ENCODE measurements around the gene PIK3R4. TPM values are rescaled to one million over a fixed set of nuclear protein-coding genes. Genes with fewer than 3 reads are reported as not detected.

The PIK3R4 gene
- total and polyA plus RNA-seq, 4 donors, result 14.3 to 36.6 (median 22.2) TPM

- no peak overlapping the region for H3K9ac ChIP-seq (ENCODE audit: low read depth in 1 of 2, low read length in 2 of 2)
- no peaks in the 10 kb centered on the region for H3K36me3 ChIP-seq (ENCODE audit: control insufficient read depth in 4 of 4, insufficient read depth in 3 of 4, low read depth in 1 of 4, low read length in 3 of 4)
- no peak for DNase-seq (ENCODE audit: low spot score)
- H3K27me3 ChIP-seq (ENCODE audit: control insufficient read depth in 4 of 4, insufficient read depth in 4 of 4, low read length in 3 of 4), result no peaks in the 10 kb centered on the region
- WGBS, result 85% methylated on average over 5 of the region's 5 CpGs
- no peak overlapping the region for H3K4me3 ChIP-seq (ENCODE audit: low read depth in 1 of 3, low read length in 3 of 3)
- H3K9me3 ChIP-seq (ENCODE audit: control insufficient read depth in 4 of 4, low read length in 3 of 4), result no peaks in the 10 kb centered on the region
- TF ChIP-seq ZBTB33 (IDR thresholded peaks at IDR 0.05) (no peak), CTCF (IDR thresholded peaks at IDR 0.05; ENCODE audit: low read depth, low read length, missing input control) (no peak), ATF3 (IDR thresholded peaks at IDR 0.05) (no peak), RXRA (IDR thresholded peaks at IDR 0.05) (no peak), GABPA (IDR thresholded peaks at IDR 0.05 in 1 of 2, conservative IDR thresholded peaks at IDR 0.05 in 1 of 2) (no peak), NR2F2 (IDR thresholded peaks at IDR 0.05) (no peak), MAX (IDR thresholded peaks at IDR 0.05) (no peak), REST (IDR thresholded peaks at IDR 0.05) (no peak), SP1 (IDR thresholded peaks at IDR 0.05) (no peak), YY1 (IDR thresholded peaks at IDR 0.05) (no peak), EGR1 (IDR thresholded peaks at IDR 0.05; ENCODE audit: low read depth in 2 of 2) (no peak), TAF1 (conservative IDR thresholded peaks at IDR 0.05) (no peak), RAD21 (IDR thresholded peaks at IDR 0.05) (no peak), HNF4A (conservative IDR thresholded peaks at IDR 0.05) (no peak), FOXA2 (IDR thresholded peaks at IDR 0.05) (no peak)
- H3K27ac ChIP-seq (ENCODE audit: low read depth in 1 of 2, low read length in 2 of 2), result no peak overlapping the region
- H3K4me1 ChIP-seq (ENCODE audit: control insufficient read depth in 4 of 4, insufficient read depth in 4 of 4, low read length in 3 of 4), result no peaks in the 10 kb centered on the region
Measured at GRCh38 chr3:130755666-130756065, 9.0 kb upstream of the PIK3R4 start.

GRCh38 chr3:130748981-130749380 is 2.4 kb upstream of the PIK3R4 start:
- no peak for DNase-seq (ENCODE audit: low spot score)
- no peaks in the 10 kb centered on the region for H3K27me3 ChIP-seq (ENCODE audit: control insufficient read depth in 4 of 4, insufficient read depth in 4 of 4, low read length in 3 of 4)
- no peak overlapping the region for H3K9ac ChIP-seq (ENCODE audit: low read depth in 1 of 2, low read length in 2 of 2)
- peaks cover 0 to 5% (median under 1%) of the 10 kb centered on the region in 4 donors for H3K36me3 ChIP-seq (ENCODE audit: control insufficient read depth in 4 of 4, insufficient read depth in 3 of 4, low read depth in 1 of 4, low read length in 3 of 4)
- WGBS, result 56% methylated on average over 1 of the region's 1 CpG
- no peak overlapping the region for H3K4me3 ChIP-seq (ENCODE audit: low read depth in 1 of 3, low read length in 3 of 3)
- no peak overlapping the region for H3K27ac ChIP-seq (ENCODE audit: low read depth in 1 of 2, low read length in 2 of 2)
- no peaks in the 10 kb centered on the region for H3K9me3 ChIP-seq (ENCODE audit: control insufficient read depth in 4 of 4, low read length in 3 of 4)
- H3K4me1 ChIP-seq (ENCODE audit: control insufficient read depth in 4 of 4, insufficient read depth in 4 of 4, low read length in 3 of 4), result peaks cover 7 to 42% (median 34%) of the 10 kb centered on the region in 4 donors
- TF ChIP-seq YY1 (IDR thresholded peaks at IDR 0.05), result no peak
- no peak for TF ChIP-seq NR2F2 (IDR thresholded peaks at IDR 0.05)
- TF ChIP-seq RXRA (IDR thresholded peaks at IDR 0.05), result no peak
- TF ChIP-seq EGR1 (IDR thresholded peaks at IDR 0.05; ENCODE audit: low read depth in 2 of 2), result no peak
- no peak for TF ChIP-seq REST (IDR thresholded peaks at IDR 0.05)
- no peak for TF ChIP-seq RAD21 (IDR thresholded peaks at IDR 0.05)
- no peak for TF ChIP-seq FOXA2 (IDR thresholded peaks at IDR 0.05)
- TF ChIP-seq CTCF (IDR thresholded peaks at IDR 0.05; ENCODE audit: low read depth, low read length, missing input control), result no peak
- TF ChIP-seq FOXA1 (IDR thresholded peaks at IDR 0.05), result no peak
- no peak for TF ChIP-seq JUND (IDR thresholded peaks at IDR 0.05)
